ENCODE data around the gene HRAS. TPM values are rescaled to one million over a fixed set of nuclear protein-coding genes. Genes with fewer than 3 reads are reported as not detected.

The HRAS gene
- total and polyA plus RNA-seq, 2 of the 13 experiments (the other 11 are each of a cell fraction or from before 2014, with no cell fraction given): 32.9 to 50.0 TPM

- 0 out of 2 replicates have a peak, but pooled peaks have one; percentile 17 for TF ChIP-seq ZSCAN31 (CRISPR knock-in tag; IDR thresholded peaks at IDR 0.05; ENCODE audit: low read depth)
- TF ChIP-seq ARID2 (CRISPR knock-in tag; IDR thresholded peaks at IDR 0.05; ENCODE audit: borderline replicate concordance): no peak
- 0 out of 2 replicates have a peak, but pooled peaks have one; percentile 59 for TF ChIP-seq ZNF547 (CRISPR knock-in tag; IDR thresholded peaks at IDR 0.05)
- no peak for TF ChIP-seq RARG (CRISPR knock-in tag; IDR thresholded peaks at IDR 0.05; ENCODE audit: low read depth)
- 0 out of 2 replicates have a peak, but pooled peaks have one; percentile 23 for TF ChIP-seq SPEN (CRISPR knock-in tag; IDR thresholded peaks at IDR 0.05; ENCODE audit: low read depth)
- TF ChIP-seq ZKSCAN8 (CRISPR knock-in tag; IDR thresholded peaks at IDR 0.05; ENCODE audit: borderline replicate concordance): no peak
- TF ChIP-seq THRA (CRISPR knock-in tag; IDR thresholded peaks at IDR 0.05; ENCODE audit: borderline replicate concordance): peak; percentile 73; the same call in 1 of the 2 replicates
- TF ChIP-seq ZNF761 (CRISPR knock-in tag; conservative IDR thresholded peaks at IDR 0.05): no peak
- no peak for TF ChIP-seq IKZF5 (CRISPR knock-in tag; IDR thresholded peaks at IDR 0.05)
- TF ChIP-seq MTA1 (CRISPR knock-in tag; IDR thresholded peaks at IDR 0.05; ENCODE audit: borderline replicate concordance): peak; percentile 78; the same call in 1 of the 2 replicates
- peak; percentile 28; the same call in 1 of the 2 replicates for TF ChIP-seq ZNF691 (CRISPR knock-in tag; IDR thresholded peaks at IDR 0.05; ENCODE audit: borderline replicate concordance, low read depth)
- no peak for TF ChIP-seq AKNA (CRISPR knock-in tag; IDR thresholded peaks at IDR 0.05; ENCODE audit: borderline replicate concordance)
- no peak for TF ChIP-seq SKI (IDR thresholded peaks at IDR 0.05; ENCODE audit: partially characterized antibody)
- 0 out of 2 replicates have a peak, but pooled peaks have one; percentile 20 for TF ChIP-seq ELF1 (CRISPR knock-in tag; IDR thresholded peaks at IDR 0.05)
- TF ChIP-seq ZNF574 (CRISPR knock-in tag; IDR thresholded peaks at IDR 0.05): no peak
- peak; percentile 16; the same call in 1 of the 2 replicates for TF ChIP-seq POLR2AphosphoS5 (IDR thresholded peaks at IDR 0.05; ENCODE audit: low read depth, low read length)
- TF ChIP-seq ZNF17 (CRISPR knock-in tag; IDR thresholded peaks at IDR 0.05): no peak
These were observed 33.9 kb upstream of the HRAS start (continued) for GRCh38 chr11:569158-569885.
